GM12878 (cell line): Measurements from ENCODE around the gene ZNF350. TPM values are rescaled to one million over a fixed set of nuclear protein-coding genes. Genes with fewer than 3 reads are reported as not detected.

Experiments
- CBX3 ChIP-seq: fragments of 200-600 bp; sonication (generic); IDR thresholded peaks from 2 replicates; pipeline ENCODE4 v1.6.1; 2016; ENCODE audit warnings: low read depth, borderline replicate concordance
- FOXM1 ChIP-seq: IDR thresholded peaks from 2 replicates; pipeline ENCODE4 v1.6.1; 2012; ENCODE audit warnings: low read depth, mild to moderate bottlenecking, inconsistent platforms, low read length, moderate library complexity
- GABPA ChIP-seq: IDR thresholded peaks from 2 replicates; pipeline ENCODE4 v1.6.1; 2014; ENCODE audit warnings: antibody characterized with exemption, low read depth, mild to moderate bottlenecking, inconsistent platforms
- GATAD2B ChIP-seq: fragments of 450-650 bp; conservative IDR thresholded peaks from 2 replicates; pipeline ENCODE4 v1.6.1; 2017; ENCODE audit warnings: low read depth, mild to moderate bottlenecking, moderate library complexity
- HCFC1 ChIP-seq: fragments of 150-350 bp; IDR thresholded peaks from 2 replicates; pipeline ENCODE4 v1.6.1; 2014; ENCODE audit warnings: low read length
- IKZF1 ChIP-seq: fragments of 450-650 bp; conservative IDR thresholded peaks from 2 replicates; pipeline ENCODE4 v1.6.1; 2017; ENCODE audit warnings: antibody characterized with exemption, mild to moderate bottlenecking
- JUNB ChIP-seq: IDR thresholded peaks from 2 replicates; pipeline ENCODE4 v1.6.1; 2016; ENCODE audit warnings: antibody characterized with exemption, mild to moderate bottlenecking
- KDM1A ChIP-seq: fragments of 200-600 bp; sonication (generic); IDR thresholded peaks from 2 replicates; pipeline ENCODE4 v1.6.1; 2016; ENCODE audit warnings: borderline replicate concordance
- MLLT1 ChIP-seq: fragments of 450-650 bp; IDR thresholded peaks from 2 replicates; pipeline ENCODE4 v1.6.1; 2016; ENCODE audit warnings: mild to moderate bottlenecking
- MTA2 ChIP-seq: fragments of 450-650 bp; IDR thresholded peaks from 2 replicates; pipeline ENCODE4 v1.6.1; 2016; ENCODE audit warnings: low read depth, mild to moderate bottlenecking, moderate library complexity
- MYB ChIP-seq: fragments of 150-350 bp; IDR thresholded peaks from 2 replicates; pipeline ENCODE4 v1.6.1; 2014; ENCODE audit warnings: mild to moderate bottlenecking, low read depth, low read length, borderline replicate concordance
- NFYA ChIP-seq: IDR thresholded peaks from 2 replicates; pipeline ENCODE4 v1.6.1; 2011; ENCODE audit warnings: low read depth, mild to moderate bottlenecking, low read length, improper control_type of control experiment, borderline replicate concordance
- NKRF ChIP-seq: fragments of 450-650 bp; conservative IDR thresholded peaks from 2 replicates; pipeline ENCODE4 v1.6.1; 2017; ENCODE audit warnings: mild to moderate bottlenecking, moderate library complexity
- NR2C1 ChIP-seq: fragments of 450-650 bp; IDR thresholded peaks from 2 replicates; pipeline ENCODE4 v1.6.1; 2017; ENCODE audit warnings: antibody characterized with exemption, mild to moderate bottlenecking, moderate library complexity
- NRF1 ChIP-seq: conservative IDR thresholded peaks from 2 replicates; pipeline ENCODE4 v1.6.1; 2011; ENCODE audit warnings: mild to moderate bottlenecking, low read depth, low read length, improper control_type of control experiment
- POLR2A ChIP-seq: IDR thresholded peaks from 2 replicates; pipeline ENCODE4 v1.6.1; 2011; ENCODE audit warnings: low read depth, mild to moderate bottlenecking, low read length
- RAD21 ChIP-seq: IDR thresholded peaks from 2 replicates; pipeline ENCODE4 v1.6.1; 2011; ENCODE audit warnings: mild to moderate bottlenecking, low read depth, low read length, moderate library complexity; ENCODE audit not compliant: insufficient read depth
- RAD51 ChIP-seq: fragments of 450-650 bp; IDR thresholded peaks from 2 replicates; pipeline ENCODE4 v1.6.1; 2016; ENCODE audit warnings: moderate library complexity, mild to moderate bottlenecking, inconsistent platforms
- RCOR1 ChIP-seq: conservative IDR thresholded peaks from 2 replicates; pipeline ENCODE4 v1.6.1; 2012; ENCODE audit warnings: low read depth, low read length, improper control_type of control experiment
- RFX5 ChIP-seq: IDR thresholded peaks from 2 replicates; pipeline ENCODE4 v1.6.1; 2011; ENCODE audit warnings: low read depth, low read length, improper control_type of control experiment
- SIN3A ChIP-seq: IDR thresholded peaks from 2 replicates; pipeline ENCODE4 v1.6.1; 2012; ENCODE audit warnings: low read depth, low read length, improper control_type of control experiment
- SMARCA5 ChIP-seq: fragments of 450-650 bp; IDR thresholded peaks from 2 replicates; pipeline ENCODE4 v1.6.1; 2017; ENCODE audit warnings: mild to moderate bottlenecking
- SMC3 ChIP-seq: IDR thresholded peaks from 2 replicates; pipeline ENCODE4 v1.6.1; 2011; ENCODE audit warnings: low read length, improper control_type of control experiment, borderline replicate concordance
- TARDBP ChIP-seq: IDR thresholded peaks from 2 replicates; pipeline ENCODE4 v1.6.1; 2016; ENCODE audit warnings: borderline replicate concordance
- TCF12 ChIP-seq: IDR thresholded peaks from 2 replicates; pipeline ENCODE4 v1.6.1; 2011; ENCODE audit warnings: low read depth, mild to moderate bottlenecking, low read length
- TCF3 ChIP-seq: IDR thresholded peaks from 2 replicates; pipeline ENCODE4 v1.6.1; 2012; ENCODE audit warnings: low read depth, mild to moderate bottlenecking, low read length, borderline replicate concordance; ENCODE audit not compliant: insufficient read depth
- polyA plus RNA-seq, 11 experiments: library from polyadenylated mRNA; depleted of rRNA in 4 of 11; unstranded in 6 of 11; stranded (reverse) in 5 of 11; fragments of >200 nt; fragmentation: Nextera tagmentation in 4 of 11; fragmentation: Illumina TruSeq in 1 of 11; extraction: Ambion mirVana in 4 of 11; extraction: Trizol in 1 of 11; gene quantifications; 1 replicate in 1 of 11; 2 replicates in 10 of 11; pipeline versions ENCODE4 v1.2.1 to v1.2.3, GENCODE V29; 2011 to 2016; ENCODE audit warnings: inconsistent platforms in 2 of 11, missing spikeins in 2 of 11, low read depth in 1 of 11
- total RNA-seq, 4 experiments: library from RNA; depleted of rRNA in 3 of 4; stranded (reverse); fragments of >200 nt in 3 of 4; fragmentation: Illumina TruSeq in 1 of 4; extraction: Trizol in 1 of 4; gene quantifications; 2 replicates each; pipeline versions ENCODE4 v1.2.1 to v1.2.3, GENCODE V29; 2013 to 2021
- TF ChIP-seq, protein P1 (sequence below): IDR thresholded peaks from 2 replicates; pipeline ENCODE4 v1.6.1; 2012; ENCODE audit warnings: low read depth, low read length, improper control_type of control experiment

The ZNF350 gene
- total and polyA plus RNA-seq, 10 of the 15 experiments (the other 5 are each of a cell fraction or from before 2014, with no cell fraction given) = 6.4 to 11.8 (median 10.0) TPM

DNA sequence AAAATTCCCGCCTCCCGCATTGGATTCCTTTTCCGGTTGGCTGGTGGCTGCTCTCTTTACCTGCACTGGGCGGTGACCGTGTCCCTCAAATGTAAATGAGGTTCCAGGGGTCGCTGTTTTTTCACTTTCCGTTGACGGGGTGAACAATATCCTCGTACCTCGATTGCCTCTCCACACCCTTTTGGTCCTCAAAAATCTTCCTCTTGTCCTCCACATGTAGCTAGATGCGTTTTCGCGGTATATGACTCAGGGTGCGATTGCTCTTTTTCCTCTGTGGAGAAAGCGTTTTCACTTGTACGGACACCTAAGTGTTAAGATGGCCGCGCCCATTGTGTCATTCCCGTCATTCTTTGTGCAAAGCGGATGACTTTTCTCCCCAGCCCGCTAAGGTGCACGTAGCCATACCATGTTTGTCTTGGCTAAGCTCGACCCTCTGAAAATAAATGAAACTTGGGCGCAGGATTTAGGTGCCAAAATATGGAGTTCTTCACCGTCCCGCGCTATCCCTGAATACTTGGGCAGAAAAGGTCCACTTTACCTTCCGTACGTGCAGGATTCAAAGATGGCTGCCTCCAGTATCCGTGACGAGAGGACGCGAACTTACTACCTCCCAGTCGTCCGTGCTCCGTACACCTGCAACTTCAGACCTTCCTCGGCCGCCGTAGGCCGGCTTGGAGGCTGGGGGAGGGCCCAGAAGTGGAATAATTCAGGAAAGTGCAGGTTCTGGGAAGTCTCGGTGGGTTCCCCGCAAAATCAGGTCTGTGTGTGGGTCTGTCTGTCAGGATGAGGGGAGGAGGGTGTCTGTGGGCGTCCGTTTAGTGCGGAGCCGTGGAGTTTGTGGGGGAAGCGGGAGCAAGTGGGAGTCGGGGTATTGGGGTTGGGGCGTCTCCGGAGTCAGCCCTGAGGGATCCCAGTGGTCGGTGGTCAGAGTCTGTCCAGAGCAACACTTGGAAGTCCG, 59.6 kb downstream of the ZNF350 start, which contains the start of gene ZNF613 (continued):
- TF ChIP-seq, protein P1, sequence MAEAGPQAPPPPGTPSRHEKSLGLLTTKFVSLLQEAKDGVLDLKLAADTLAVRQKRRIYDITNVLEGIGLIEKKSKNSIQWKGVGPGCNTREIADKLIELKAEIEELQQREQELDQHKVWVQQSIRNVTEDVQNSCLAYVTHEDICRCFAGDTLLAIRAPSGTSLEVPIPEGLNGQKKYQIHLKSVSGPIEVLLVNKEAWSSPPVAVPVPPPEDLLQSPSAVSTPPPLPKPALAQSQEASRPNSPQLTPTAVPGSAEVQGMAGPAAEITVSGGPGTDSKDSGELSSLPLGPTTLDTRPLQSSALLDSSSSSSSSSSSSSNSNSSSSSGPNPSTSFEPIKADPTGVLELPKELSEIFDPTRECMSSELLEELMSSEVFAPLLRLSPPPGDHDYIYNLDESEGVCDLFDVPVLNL = no peak
- TF ChIP-seq IKZF1 = peak; percentile 85
- TF ChIP-seq TCF3 = no peak
- TF ChIP-seq MTA2 = peak; percentile 24; the same call in 1 of the 2 replicates
- TF ChIP-seq JUNB = no peak
- TF ChIP-seq GATAD2B = no peak
- TF ChIP-seq SMC3 = no peak; the same call in 1 of the 2 replicates
- peak; percentile 54 for TF ChIP-seq GABPA
- TF ChIP-seq SMARCA5 = no peak
- peak; percentile 96 for TF ChIP-seq MLLT1
- no peak for TF ChIP-seq TCF12
- no peak for TF ChIP-seq RFX5
- TF ChIP-seq POLR2A = peak; percentile 24
- TF ChIP-seq NRF1 = no peak
- no peak for TF ChIP-seq KDM1A
- TF ChIP-seq RCOR1 = peak; percentile 89; the same call in 1 of the 2 replicates
- TF ChIP-seq HCFC1 = peak; percentile 74
- TF ChIP-seq TARDBP = 0 out of 2 replicates have a peak, but pooled peaks have one; percentile 13
- no peak for TF ChIP-seq MYB
- no peak for TF ChIP-seq FOXM1
- peak; percentile 80 for TF ChIP-seq NR2C1
- TF ChIP-seq NKRF = no peak
- no peak for TF ChIP-seq CBX3
- TF ChIP-seq SIN3A = no peak; the same call in 1 of the 2 replicates
- no peak for TF ChIP-seq RAD21
- peak; percentile 8; the same call in 1 of the 2 replicates for TF ChIP-seq RAD51
- TF ChIP-seq NFYA = no peak
